K562 (cell line): ENCODE results near the gene ACE. TPM values are rescaled to one million over a fixed set of nuclear protein-coding genes. Genes with fewer than 3 reads are reported as not detected.

Experiments used
- ATAC-seq: fragments of 200-7000 bp; cut with Tn5 transposase; 3 replicates; pipeline ENCODE4 v1.9.1; 2020; ENCODE audit warnings: moderate library complexity
- BruUV-seq: library from RNA; stranded (reverse); fragments of 400-500 nt; replicated peaks from 2 replicates; lab custom pipeline; 2021; lab: Mats Ljungman, UMichigan
- CTCF ChIA-PET: fragments of 300-600 bp; formaldehyde crosslinking; extraction: SDS; loops from one replicate; lab custom pipeline; 2021; ENCODE audit warnings: low intra/inter-chr PET ratio; lab: Yijun Ruan, JAX
- POLR2A ChIA-PET: fragments of 300-600, 350-650 bp; sonication (Branson Sonifier 250); formaldehyde crosslinking; extraction: SDS; loops from one replicate; lab custom pipeline; 2021; ENCODE audit warnings: antibody characterized with exemption, inconsistent platforms; lab: Yijun Ruan, JAX
- DNase-seq, 4 experiments: peaks; one replicate each; pipeline versions ENCODE4 v3.0.0 to v3.0.0-alpha.2; 2011 to 2018; ENCODE audit warnings: low spot score in 3 of 4, mixed read lengths in 3 of 4; ENCODE audit errors: extremely low read depth in 1 of 4
- FAIRE-seq: peaks from 2 replicates; lab custom pipeline; 2011; peaks lifted over from hg19 to GRCh38; lab: Jason Lieb, UNC
- H2AFZ ChIP-seq: 2 replicates; pipeline ENCODE4 v1.6.0; 2011; ENCODE audit warnings: low read depth, low read length, control low read depth, inconsistent platforms
- H3K27ac ChIP-seq: fragments of 200-600 bp; 3 replicates; pipeline ENCODE4 v1.8.0; 2011; ENCODE audit warnings: low read depth, mild to moderate bottlenecking, control low read depth, inconsistent platforms, low read length, moderate library complexity, mixed read lengths; ENCODE audit errors: extremely low read depth
- H3K27me3 ChIP-seq, 2 experiments: fragments of 300-600 bp in 1 of 2; 2 replicates in 1 of 2; 3 replicates in 1 of 2; pipeline versions ENCODE4 v1.6.0 to v1.8.0; 2011; ENCODE audit warnings: inconsistent platforms in 2 of 2, low read length in 2 of 2, mild to moderate bottlenecking in 1 of 2, mixed read lengths in 1 of 2, moderate library complexity in 1 of 2; ENCODE audit not compliant: control insufficient read depth in 2 of 2, insufficient read depth in 2 of 2
- H3K36me3 ChIP-seq: fragments of 300-600 bp; 3 replicates; pipeline ENCODE4 v1.8.0; 2011; ENCODE audit warnings: mild to moderate bottlenecking, low read length, inconsistent platforms; ENCODE audit not compliant: control insufficient read depth, insufficient read depth
- H3K4me1 ChIP-seq, 2 experiments: fragments of 200-600 bp in 1 of 2; replicated peaks in 1 of 2; 2 replicates in 1 of 2; 3 replicates in 1 of 2; pipeline versions ENCODE4 v1.5.1 to v1.8.0; 2011; ENCODE audit warnings: inconsistent platforms in 2 of 2, low read length in 2 of 2, mild to moderate bottlenecking in 1 of 2, mixed read lengths in 1 of 2, moderate library complexity in 1 of 2; ENCODE audit not compliant: control insufficient read depth in 2 of 2, insufficient read depth in 2 of 2
- H3K4me2 ChIP-seq: 2 replicates; pipeline ENCODE4 v1.6.1; 2011; ENCODE audit warnings: low read length, control low read depth, inconsistent platforms, mixed read lengths; ENCODE audit not compliant: insufficient read depth
- H3K4me3 ChIP-seq: fragments of 200-600 bp; sonication (generic), shearing (Covaris generic); 2 replicates; pipeline ENCODE4 v1.5.1; 2016; ENCODE audit warnings: control low read depth, inconsistent platforms
- H3K79me2 ChIP-seq: fragments of 200-600 bp; 3 replicates; pipeline ENCODE4 v1.8.0; 2011; ENCODE audit warnings: low read length, inconsistent platforms; ENCODE audit not compliant: control insufficient read depth, insufficient read depth
- H3K9ac ChIP-seq, 2 experiments: 2 replicates each; pipeline versions ENCODE4 v1.6.0 to v1.6.1; 2011; ENCODE audit warnings: low read depth in 2 of 2, low read length in 2 of 2, control low read depth in 1 of 2, inconsistent platforms in 1 of 2, mild to moderate bottlenecking in 1 of 2, mixed read lengths in 1 of 2; ENCODE audit not compliant: insufficient read depth in 1 of 2
- H3K9me1 ChIP-seq: one replicate; pipeline ENCODE4 v1.6.0; 2011; ENCODE audit warnings: inconsistent platforms, mild to moderate bottlenecking, low read length, moderate library complexity; ENCODE audit not compliant: control insufficient read depth, insufficient read depth
- H3K9me3 ChIP-seq: replicated peaks from 2 replicates; pipeline ENCODE4 v1.5.1; 2011; ENCODE audit warnings: low read depth, low read length, inconsistent platforms; ENCODE audit not compliant: control insufficient read depth, insufficient read depth
- H4K20me1 ChIP-seq: replicated peaks from 2 replicates; pipeline ENCODE4 v1.6.1; 2011; ENCODE audit warnings: low read length, inconsistent platforms, mixed read lengths; ENCODE audit not compliant: control insufficient read depth, insufficient read depth
- ELF1 ChIP-seq: fragments of 200-800 bp; sonication (Bioruptor generic); IDR thresholded peaks from 2 replicates; pipeline ENCODE4 v1.6.1; 2016; ENCODE audit warnings: missing genetic modification characterization, missing compliant biosample characterization
- HNRNPUL1 ChIP-seq: fragments of 200-400 bp; formaldehyde crosslinking; IDR thresholded peaks from 2 replicates; pipeline ENCODE4 v1.6.1; 2017; ENCODE audit warnings: low read length
- NCOA6 ChIP-seq: fragments of 450-650 bp; IDR thresholded peaks from 2 replicates; pipeline ENCODE4 v1.6.1; 2017; ENCODE audit warnings: mild to moderate bottlenecking
- SAFB ChIP-seq: fragments of 200-400 bp; formaldehyde crosslinking; IDR thresholded peaks from 2 replicates; pipeline ENCODE4 v1.6.1; 2017; ENCODE audit warnings: low read depth, low read length, borderline replicate concordance
- ZNF239 ChIP-seq: fragments of 250-450 bp; sonication (Bioruptor Pico); IDR thresholded peaks from 2 replicates; pipeline ENCODE4 v1.4.0; 2020; ENCODE audit warnings: mild to moderate bottlenecking
- WGBS: fragments of 100-300 bp; shearing (Covaris generic); methylation state at CpG from one replicate; pipeline ENCODE4 v1.1.6; 2016; ENCODE audit warnings: low coverage, mixed read lengths; ENCODE audit not compliant: insufficient coverage; ENCODE audit errors: missing lambda C conversion rate; 5-methylcytosine and 5-hydroxymethylcytosine counted together
- in situ Hi-C: fragments of 300-500 bp; cut with MboI; formaldehyde crosslinking; loops from 4 replicates; pipeline ENCODE4 v1.15.0; 2018; ENCODE audit warnings: inconsistent platforms, mixed read lengths
- intact Hi-C: fragments of 100-400 bp; cut with micrococcal nuclease; formaldehyde crosslinking; loops from 2 replicates; pipeline ENCODE4 v1.14.2; 2022
- polyA plus RNA-seq, 8 experiments: library from polyadenylated mRNA; depleted of rRNA in 4 of 8; stranded (reverse) in 5 of 8; unstranded in 3 of 8; fragments of >200 nt; fragmentation: Nextera tagmentation in 2 of 8; fragmentation: Illumina TruSeq in 1 of 8; extraction: Ambion mirVana in 2 of 8; extraction: Trizol in 1 of 8; gene quantifications; 2 replicates each; pipeline versions ENCODE4 v1.2.1 to v1.2.3, GENCODE V29; 2011 to 2014; ENCODE audit warnings: inconsistent platforms in 1 of 8, missing spikeins in 1 of 8
- total RNA-seq, 7 experiments: library from RNA; depleted of rRNA in 6 of 7; stranded (reverse); fragments of >200 nt in 6 of 7; fragmentation: Illumina TruSeq in 2 of 7; extraction: Trizol in 2 of 7; gene quantifications; 2 replicates each; pipeline versions ENCODE4 v1.2.1 to v1.2.3, GENCODE V29; 2011 to 2021; ENCODE audit warnings: low replicate concordance in 1 of 7
- TF ChIP-seq, protein P1 (sequence below): fragments of 450-650 bp; formaldehyde crosslinking; IDR thresholded peaks from 2 replicates; pipeline ENCODE4 v1.4.0; 2020; ENCODE audit warnings: mild to moderate bottlenecking, moderate library complexity

Gene ACE
- total and polyA plus RNA-seq, 9 of the 15 experiments (the other 6 are each of a cell fraction or from before 2014, with no cell fraction given): 0.07 to 2.5 (median 0.47) TPM; not detected in 1

GRCh38 chr17:63526861-63527260, 50.0 kb downstream of the ACE start:
- in situ Hi-C loops (no loop called here), intact Hi-C loops (no loop called here)
- no peak for ATAC-seq
- Histone ChIP-seq H2AFZ (no peak overlapping the region), H3K4me2 (no peak overlapping the region), H3K9me1 (peaks cover 5% of the 10 kb centered on the region), H3K9ac (no peak overlapping the region), H3K36me3 (no peaks in the 10 kb centered on the region), H3K27me3 (peaks cover 6 to 40% of the 10 kb centered on the region in 2 experiments; a peak in 4 of 5 replicates), H3K9me3 (no peaks in the 10 kb centered on the region), H4K20me1 (peaks cover 23% of the 10 kb centered on the region), H3K79me2 (no peaks in the 10 kb centered on the region), H3K4me3 (no peak overlapping the region), H3K27ac (no peak overlapping the region), H3K4me1 (peaks cover 0 to 22% of the 10 kb centered on the region in 2 experiments; a peak in 3 of 5 replicates)
- no TSS peak for BruUV-seq
- FAIRE-seq: no peak
- 0% methylated on average over 5 of the region's 5 CpGs for WGBS
- no peak for DNase-seq
- POLR2A ChIA-PET: interaction anchor here (0.6 to 1.2 kb wide), 2 partner anchors 8 to 36 kb away, joined by 3 to 4 read pairs; no protein-coding TSS in a partner anchor
- CTCF ChIA-PET: no interaction called here
- TF ChIP-seq HNRNPUL1 (no peak), ZNF239 (CRISPR knock-in tag) (no peak), ELF1 (tag) (no peak), NCOA6 (no peak), SAFB (no peak)
- TF ChIP-seq, protein P1, sequence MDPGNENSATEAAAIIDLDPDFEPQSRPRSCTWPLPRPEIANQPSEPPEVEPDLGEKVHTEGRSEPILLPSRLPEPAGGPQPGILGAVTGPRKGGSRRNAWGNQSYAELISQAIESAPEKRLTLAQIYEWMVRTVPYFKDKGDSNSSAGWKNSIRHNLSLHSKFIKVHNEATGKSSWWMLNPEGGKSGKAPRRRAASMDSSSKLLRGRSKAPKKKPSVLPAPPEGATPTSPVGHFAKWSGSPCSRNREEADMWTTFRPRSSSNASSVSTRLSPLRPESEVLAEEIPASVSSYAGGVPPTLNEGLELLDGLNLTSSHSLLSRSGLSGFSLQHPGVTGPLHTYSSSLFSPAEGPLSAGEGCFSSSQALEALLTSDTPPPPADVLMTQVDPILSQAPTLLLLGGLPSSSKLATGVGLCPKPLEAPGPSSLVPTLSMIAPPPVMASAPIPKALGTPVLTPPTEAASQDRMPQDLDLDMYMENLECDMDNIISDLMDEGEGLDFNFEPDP (CRISPR knock-in tag): no peak
